Non-pigmented ciliary epithelial cell (primary cell): ENCODE results near the gene GRIK4.

Source experiments
- DNase-seq: peaks from one replicate; pipeline ENCODE4 v3.0.0-alpha.2; 2010; ENCODE audit warnings: low read depth

GRIK4 gene

DNA sequence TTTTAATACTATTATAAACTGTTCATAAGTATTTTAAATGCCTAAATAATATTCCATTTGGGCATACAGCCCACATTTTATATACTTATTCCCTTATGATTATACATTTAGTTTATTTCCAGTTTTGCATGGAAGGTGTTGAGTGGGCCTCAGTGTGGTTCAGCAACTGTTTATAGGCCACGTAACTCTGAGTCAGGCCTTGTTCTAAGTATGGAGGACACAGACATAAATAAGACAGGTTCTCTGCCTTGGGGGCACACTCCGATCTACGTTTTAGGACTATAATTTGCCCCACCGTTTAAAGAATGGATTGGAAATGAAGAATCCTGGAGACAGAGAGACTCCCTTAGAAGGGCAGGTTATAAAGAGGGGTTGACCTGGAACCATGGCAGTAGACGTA, 300.2 kb downstream of the GRIK4 start:
- no peak for DNase-seq

DNA sequence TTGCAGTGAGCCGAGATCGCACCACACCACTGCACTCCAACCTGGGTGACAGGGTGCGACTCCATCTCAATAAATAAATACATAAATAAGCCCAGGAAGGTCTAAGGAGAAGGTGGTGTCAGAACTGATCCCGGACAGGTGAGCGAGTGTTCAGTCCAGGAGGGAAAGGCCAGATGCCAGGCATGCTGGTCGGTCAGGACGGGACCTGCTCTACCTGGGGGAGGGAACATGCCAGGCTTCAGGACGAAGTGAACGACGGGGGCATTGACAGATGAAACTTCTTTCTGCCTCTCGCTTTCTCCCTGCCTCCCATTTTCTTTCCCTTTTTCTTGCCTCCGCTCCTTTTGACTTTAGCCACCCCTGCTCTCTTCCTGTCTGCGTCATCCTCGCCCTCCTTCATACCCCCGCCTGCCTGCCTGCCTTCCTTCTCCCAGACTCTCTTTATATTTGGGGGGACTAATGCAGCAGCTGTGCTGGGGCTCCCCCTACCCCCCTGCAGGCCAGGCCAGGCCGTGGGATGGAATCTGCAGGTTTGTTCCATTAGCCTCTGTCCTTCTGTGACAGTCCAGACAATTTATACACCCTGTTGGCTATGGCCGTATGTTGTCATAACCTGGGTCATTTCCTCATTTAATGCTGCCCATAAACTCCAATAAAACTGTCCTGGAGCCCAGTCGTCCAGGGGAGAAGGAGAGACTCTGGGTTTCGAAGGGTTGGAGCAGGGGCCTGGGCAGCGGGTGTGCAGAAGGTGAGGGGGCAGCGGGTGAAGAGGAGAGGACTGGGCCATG, 303.2 kb downstream of the GRIK4 start:
- no peak for DNase-seq

DNA sequence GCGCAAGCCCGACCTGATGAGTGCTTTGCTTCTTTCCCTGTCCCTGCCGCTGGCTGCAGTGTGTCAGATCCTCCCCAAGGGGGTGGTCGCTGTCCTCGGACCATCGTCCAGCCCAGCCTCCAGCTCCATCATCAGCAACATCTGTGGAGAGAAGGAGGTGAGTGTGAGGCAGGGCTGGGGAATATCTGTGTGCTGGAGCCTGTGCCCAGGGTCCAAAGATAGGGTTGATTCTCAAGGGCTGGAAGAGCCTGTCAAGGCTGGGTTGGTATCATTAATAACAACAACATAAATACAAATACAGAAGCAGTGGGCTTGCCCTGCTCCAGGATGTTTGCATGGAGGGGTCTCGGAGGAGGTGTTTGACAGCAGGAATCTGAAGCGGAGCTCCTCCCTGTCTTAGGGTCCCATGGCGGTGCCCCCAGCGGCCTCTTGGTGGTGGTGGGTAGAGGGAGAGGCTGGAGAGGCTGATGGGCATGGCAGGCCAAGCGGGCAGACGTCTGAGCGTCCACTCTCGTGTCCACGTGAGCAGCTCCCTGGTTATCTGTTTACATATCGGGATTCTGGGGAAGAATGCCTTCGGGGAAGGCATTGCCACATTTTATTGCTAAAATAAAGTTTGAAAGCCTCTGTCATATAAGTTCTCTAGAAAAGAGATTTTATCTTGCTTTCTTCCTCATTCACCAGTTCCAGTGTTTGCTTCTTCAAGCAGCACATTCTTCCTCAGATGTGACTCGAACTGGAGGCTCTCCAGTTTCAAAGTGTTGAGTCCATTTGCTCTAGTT, 304.0 kb downstream of the GRIK4 start:
- no peak for DNase-seq

DNA sequence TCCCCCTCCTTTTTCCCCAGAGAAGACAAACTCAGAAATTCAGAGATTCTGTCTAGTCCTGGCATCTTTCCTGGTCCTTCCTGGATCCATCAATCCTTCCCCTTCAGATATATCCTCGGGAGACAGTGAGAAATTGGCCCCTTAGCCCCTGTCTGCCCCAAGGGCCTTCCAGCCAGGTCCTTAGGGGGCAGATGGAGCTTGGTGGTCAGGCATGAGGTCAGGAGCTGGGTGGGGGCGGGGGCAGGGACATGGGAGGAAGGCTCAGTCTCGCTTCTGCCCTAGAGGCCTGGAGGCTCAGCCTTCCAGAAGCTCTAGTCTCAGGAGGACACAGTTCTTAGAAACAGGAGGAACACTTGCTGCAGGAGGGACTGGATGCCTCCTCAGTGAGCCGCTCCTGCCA, 304.6 kb downstream of the GRIK4 start:
- DNase-seq, result no peak

DNA sequence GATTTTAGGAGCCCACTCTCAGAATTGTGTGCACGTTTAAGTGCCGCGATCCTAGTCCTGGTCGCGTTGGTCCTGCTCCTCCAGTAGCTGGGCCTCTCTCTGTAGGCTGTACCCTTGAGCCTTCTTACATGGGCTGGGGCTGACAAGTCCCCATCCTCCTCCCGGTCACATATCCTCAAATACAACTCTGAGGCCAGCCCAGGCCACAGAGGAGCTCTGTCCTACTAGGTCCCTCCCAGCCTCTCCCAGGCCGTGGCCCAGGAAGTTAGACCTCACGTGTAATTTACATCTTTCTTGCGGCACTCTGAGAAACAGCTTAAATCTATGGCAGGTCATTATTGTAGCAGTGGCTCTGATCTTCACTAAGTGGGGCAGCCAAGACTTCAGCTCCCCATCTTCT, 305.2 kb downstream of the GRIK4 start:
- no peak for DNase-seq

DNA sequence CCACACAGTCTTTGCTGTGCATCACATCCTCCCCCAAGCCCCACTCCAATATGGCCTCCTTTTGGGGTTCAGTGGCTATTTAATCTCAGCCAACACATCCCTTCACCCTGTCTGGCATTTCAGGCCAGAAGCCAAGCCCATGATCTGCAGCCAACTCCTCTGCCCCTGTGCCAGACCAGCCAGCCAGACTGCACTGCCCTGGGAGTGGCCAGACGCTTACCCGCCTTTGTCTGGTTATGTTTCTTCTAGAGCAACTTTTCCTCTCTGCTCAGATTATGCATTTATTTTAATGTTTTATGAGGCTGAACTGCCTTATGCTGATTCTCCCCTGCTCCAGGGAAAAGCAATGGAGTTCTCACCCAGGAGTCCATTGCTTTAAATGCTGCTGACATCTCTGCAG, 305.6 kb downstream of the GRIK4 start:
- DNase-seq, result no peak

DNA sequence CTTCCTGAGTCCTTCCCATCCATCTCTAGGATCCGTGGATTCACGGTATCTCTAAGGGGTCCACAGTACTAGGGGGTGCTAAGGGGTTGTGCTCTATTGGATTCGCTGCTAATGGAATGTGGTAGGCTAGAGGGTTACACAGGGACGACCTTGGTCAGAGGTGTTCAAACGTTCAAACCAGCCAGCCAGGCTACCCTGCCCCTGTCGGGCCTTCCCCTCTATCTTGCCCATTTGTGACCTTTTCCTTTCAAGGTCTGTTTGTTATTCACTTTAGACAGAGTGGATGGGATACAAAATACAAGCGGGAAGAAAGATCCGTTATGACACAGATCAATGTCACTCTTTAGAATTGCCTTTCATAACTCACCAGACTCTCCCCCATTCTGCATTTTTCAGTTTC, 306.5 kb downstream of the GRIK4 start:
- DNase-seq, result no peak

DNA sequence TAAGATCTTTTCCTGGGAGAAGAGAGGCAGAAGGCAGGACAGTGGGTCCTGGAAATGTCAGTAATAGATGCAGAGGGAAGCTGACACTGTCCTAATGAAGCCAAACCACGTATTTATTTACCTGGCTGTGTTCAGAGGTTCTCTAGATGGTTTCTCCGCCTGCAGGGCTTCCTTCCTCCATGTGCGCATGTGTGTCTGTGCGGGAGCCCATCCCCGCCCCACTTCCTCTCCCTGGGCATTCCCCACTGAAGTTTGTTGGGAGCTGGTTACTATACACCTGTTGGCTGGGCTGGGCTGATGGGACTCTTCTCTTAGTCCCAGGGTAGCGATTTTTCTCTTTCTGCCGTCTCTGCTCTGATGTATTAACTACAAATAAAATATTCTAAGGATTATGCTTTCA, 307.5 kb downstream of the GRIK4 start:
- no peak for DNase-seq

DNA sequence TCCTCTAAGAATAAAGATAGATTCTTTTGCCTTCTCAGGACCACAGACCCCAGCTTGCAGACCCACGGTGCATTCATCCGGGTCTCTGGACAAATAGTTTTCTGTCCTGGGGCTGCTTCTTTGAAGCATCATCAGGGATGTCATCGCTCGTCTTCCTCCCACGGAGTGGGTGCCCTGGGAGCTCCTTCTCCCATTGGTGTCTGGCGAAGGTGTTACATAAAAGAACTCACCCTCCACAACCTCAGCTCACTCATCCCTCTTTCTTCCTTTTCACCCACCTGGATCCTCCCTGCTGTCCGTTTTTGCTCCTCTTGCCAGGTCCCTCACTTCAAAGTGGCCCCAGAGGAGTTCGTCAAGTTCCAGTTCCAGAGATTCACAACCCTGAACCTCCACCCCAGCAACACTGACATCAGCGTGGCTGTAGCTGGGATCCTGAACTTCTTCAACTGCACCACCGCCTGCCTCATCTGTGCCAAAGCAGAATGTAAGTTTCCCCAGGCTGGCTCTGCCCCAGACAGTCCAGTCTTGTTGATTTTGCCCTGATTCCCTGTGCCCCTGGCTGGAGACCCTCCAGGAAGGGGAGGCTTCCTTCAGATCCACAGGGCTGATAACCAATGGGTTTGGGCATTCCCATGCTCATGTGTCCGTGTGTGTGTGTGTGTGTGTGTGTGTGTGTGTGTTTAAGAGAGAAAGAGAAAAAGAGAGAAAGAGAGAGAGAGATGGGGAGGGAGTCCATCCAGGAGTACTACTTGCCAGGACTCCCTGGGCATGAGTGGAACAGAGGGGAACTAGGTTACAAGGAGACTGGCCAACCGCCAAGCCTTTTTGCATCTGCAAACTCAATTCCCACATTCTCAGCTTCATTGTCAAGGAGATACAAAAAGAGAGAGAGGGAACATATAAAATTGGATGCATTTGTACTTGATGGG, 308.2 kb downstream of the GRIK4 start:
- DNase-seq, result no peak

DNA sequence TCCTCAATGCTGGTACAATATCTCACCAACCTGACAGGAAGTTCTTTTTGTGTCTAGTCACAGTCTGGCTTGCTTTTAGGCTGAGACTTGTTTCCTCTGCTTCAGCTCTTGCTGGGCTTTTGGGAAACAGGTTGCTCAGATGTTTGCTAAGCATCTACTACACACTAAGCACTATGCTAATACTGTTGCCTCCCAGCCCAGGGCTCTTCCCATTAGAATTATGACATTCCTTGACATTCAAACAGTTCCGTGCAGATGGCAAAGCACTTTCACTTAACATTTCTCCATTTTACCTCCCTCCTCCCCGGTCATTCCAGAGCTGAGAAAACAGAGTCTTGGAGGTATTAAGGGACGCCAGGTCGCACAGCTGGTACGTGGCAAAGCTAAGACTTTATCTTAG, 311.6 kb downstream of the GRIK4 start:
- DNase-seq, result no peak

DNA sequence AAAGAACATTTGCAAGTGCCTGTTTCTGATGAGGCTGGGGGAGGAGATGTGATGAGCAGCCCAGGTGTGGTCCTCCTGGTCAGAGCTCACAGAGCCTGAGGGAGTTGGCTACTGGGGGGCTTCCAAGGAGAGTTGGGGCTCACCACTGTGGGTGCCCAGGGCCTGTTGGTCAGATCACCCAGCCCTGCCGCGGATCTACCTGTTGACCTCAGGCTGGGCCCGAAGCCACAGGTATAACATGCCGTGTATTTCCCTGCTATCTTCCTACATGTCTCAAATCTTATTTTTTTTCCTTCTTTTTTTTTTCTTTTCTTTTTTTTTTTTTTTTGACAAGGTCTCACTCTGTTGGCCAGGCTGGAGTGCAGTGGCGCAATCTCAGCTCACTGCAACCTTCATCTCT, 312.7 kb downstream of the GRIK4 start:
- DNase-seq, result no peak

DNA sequence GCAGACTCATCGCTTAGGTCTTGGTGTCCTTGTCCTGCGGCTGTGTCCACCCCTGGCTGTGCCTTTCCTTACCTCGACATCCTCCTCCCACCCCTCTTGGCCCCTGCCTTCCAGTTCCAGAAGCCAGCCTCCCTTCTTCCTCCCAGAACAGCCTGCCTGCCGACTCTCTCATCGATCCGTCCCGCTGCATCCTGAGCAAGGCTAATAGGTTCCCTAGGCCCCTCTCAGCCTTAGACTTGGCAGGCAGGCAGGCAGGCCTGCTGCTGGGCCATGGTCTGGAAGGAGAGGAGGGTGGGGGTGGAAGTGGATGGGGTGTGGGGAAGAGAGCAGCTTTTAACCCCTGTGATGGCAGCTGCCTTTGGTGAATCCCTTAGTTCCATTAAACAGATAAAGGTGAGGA, 315.6 kb downstream of the GRIK4 start:
- no peak for DNase-seq

DNA sequence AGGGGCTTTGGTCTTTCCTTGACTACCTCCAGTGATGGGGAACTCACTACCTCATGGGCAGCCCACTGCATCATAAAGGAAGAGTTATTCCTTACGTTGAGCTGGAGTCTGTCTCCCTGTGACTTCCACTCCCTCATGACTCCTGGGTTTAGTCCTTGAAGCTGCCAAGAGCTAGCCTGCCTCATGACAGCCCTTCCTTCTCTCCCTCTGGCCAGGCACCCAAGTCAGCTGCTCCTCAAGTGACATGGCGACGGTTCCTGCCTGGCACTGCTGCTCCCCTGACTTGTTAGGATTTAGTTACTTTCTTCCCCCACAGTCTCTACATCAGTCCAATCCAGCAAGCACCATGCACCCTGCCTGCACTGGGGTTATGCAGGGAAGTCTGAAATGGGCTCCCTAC, 316.3 kb downstream of the GRIK4 start:
- DNase-seq, result no peak

DNA sequence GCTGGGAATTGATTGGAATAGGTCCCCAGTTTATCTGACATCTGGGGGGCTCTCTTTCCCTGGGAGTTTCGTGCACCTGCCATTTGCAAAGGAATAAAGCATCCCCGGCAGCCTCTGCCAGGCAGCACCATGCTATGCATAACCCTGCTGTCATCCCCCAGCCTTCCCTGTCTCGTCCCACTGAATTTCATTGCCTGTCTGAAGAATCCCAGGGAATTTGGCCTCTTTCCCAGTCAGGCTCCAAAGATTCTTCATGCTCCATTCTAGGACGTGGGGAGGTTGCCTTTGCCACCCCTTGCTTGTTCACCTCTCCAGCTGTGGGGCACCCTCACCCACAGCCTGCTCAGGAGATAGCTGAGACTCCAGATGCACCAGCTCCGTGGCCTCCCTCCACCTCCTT, 317.3 kb downstream of the GRIK4 start:
- DNase-seq, result no peak

DNA sequence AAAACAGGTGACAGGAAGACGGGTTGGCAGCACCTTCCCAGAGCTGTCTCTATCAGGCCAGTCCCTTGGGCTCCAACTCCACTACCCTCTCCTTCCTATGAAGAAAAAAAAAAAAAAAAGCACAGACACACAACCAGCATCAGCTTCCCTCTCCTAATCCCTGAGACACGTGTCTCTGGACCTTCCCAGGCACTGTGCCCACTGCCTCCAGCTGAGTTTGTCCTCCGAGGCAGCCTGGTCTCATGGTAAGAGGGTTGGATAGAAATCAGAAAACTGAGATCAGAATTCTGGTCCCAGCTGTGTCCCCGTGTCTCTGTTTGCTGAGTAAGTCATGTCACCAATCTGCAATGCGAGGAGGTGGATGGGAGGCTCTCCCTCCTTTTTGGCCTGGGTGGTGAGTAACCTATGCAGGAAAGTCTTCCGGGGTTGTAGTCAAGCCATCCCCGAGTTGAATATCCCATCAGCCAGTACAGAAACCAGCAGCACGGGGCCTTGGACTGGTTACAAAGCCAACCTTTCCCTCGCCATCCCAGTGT, 318.6 kb downstream of the GRIK4 start:
- no peak for DNase-seq

DNA sequence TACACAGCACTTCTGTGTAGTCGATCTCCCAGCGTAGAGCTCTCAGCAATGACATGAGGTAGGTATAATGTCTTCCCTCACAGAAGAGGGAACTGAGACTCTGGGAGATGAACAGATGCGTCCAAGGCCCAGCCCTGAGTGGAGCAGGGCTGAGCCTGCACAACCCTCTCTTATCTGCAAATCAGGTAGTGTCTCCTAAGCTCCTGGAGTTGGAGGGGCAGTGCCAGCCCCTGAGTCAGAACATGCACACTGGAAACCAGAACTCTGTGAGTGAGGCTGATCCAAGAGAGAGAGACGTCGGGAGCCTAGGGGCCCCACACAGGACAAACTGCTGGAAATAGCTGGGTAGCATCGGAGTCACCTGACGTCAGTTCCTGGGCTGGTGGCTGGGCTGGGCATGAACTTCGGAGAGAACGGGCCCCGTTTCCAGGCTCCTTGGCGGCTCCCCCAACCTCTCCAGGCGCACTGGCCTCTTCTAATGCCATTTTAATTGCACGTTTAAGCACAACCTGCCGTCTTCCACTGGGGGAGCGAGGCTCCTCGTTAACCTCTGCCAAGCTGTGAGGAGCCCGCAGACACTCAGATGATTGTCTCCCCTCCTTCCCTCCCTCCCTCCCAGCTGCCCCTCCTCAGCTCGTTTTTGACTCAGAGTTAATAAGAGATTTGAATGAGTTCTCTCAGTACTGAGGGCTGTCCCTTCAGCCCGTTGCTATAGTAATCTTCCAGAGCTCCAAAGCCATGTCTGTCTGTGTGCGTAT, 321.1 kb downstream of the GRIK4 start:
- no peak for DNase-seq

DNA sequence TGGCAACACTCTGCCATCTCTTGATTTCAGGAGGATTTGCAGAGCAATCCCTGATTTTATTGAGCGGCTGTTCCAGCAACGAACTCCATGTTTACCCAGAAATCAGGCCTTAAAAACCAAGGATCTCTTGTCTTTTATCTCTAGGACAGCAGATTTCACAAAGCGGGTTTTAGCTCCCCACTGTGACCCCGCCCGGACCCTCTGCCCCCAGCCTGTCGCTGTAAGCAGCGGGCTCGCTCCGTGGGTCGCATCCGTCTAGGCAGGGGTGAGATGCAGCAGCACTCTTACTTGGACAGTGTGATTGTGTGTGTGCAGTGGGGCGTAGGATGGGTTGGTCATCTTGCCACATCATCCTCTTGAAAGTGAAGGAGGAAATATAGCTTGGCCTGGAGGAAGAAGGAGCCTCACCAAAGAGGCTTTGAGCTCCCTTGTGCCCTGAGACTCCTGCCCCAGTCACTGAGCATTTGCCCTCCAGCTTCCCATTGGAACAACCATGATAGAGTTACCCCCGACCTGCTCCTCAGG, 323.2 kb downstream of the GRIK4 start:
- no peak for DNase-seq

DNA sequence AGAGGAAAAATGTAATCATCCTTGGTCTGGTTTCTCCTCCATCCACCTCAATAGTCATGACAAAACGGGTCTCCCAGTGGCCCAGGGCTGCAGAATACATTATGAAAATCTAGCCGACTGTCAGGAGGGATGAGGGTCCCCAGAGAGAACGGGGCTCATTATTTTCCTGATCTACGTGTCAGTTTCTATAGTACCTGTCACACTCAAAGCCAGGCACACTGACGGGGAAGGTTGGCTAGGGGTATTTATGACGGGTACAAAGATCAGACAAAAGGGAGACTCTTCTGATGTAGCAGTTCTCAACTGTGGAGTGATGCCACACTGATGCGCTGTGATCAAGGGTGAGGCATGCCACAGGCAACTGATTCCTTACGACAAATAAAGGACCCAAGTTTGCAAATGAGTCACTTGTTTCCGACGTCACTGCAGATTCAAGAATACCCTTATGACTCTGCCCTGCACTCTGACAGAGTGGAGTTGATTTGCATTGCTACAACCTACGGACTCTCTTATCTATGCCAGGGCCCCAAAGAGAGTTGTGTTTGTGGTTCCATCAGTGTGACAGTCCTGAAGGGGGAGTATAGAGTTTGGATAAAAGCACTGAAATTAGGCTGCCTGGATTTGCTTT, 324.2 kb downstream of the GRIK4 start:
- no peak for DNase-seq

DNA sequence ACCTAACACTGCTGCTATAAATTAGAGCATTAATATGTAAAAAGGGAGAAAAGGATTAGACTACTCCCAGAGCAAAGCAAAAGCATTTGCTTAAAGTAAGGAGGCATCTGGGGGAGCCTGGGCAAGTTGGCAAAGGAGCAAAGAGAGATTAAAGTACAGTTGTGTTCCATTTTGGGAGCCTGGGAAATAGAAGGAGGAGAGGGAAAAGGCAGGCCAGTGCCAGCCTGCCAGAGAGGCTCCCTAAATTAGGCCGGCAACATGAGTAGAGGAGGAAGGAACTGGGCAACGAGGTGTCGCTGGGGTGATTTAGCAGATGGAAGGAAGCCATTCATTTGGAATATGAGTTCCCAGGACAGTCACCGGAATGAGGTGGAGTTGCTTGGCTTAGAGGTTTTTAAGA, 326.1 kb downstream of the GRIK4 start:
- no peak for DNase-seq

DNA sequence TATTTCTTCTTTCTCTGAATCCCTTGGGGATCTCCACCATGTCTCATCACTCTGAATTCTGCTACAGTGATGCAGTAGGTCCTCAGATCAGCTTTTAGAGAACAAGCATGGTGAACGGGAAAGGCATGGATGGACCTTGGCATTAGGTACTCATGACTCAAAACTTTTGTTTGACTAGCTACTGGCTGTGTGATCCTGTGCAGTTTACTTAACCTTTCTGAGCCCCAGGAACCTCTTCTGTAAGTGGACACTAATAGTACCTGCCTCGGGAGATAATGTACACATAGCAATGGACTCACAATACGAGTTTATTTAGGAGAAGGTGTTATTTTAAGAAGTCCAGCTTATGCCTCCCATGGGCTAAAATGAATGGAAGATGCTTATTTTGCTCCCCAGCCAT, 327.7 kb downstream of the GRIK4 start:
- no peak for DNase-seq

DNA sequence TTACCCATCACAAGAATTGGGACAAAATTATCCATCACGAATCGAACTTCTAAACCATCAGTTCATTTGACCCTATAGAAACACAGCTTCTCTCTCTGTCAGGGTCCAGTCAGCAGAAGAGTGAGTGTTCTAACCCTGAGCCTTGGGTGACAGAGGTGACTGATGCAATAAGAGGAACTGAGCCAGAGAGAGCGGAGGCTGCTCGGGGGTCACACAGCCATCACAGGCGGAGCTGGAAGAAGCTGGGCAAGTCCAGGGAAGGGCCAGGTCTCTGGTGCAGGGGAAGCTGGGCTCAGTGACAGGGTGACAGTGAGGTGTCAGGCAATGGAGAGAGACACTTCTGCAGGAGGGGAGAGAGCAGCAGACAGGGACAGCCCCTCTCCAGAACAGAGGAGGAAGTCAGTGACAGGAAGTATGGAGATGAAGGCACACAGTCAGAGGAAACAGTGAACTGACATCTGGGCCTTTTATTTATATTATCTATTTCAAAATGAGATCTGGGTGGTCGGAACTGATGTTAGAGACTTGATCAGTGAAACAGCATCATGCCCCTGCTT, 328.4 kb downstream of the GRIK4 start:
- DNase-seq, result no peak
